Activated T-cell treated with anti-CD3 and anti-CD28 coated beads for 1 hour (primary cell): Measurements from ENCODE around the gene DEFB128.
"Not testable (repeated sequence)": the region's sequence is repeated elsewhere in the genome, so short reads cannot be mapped to it uniquely, and the experiment has no call there.

ENCODE experiments used
- DNase-seq: peaks from one replicate; pipeline ENCODE4 v3.0.0-alpha.2; 2020; ENCODE audit warnings: low read depth

DEFB128 gene

DNA sequence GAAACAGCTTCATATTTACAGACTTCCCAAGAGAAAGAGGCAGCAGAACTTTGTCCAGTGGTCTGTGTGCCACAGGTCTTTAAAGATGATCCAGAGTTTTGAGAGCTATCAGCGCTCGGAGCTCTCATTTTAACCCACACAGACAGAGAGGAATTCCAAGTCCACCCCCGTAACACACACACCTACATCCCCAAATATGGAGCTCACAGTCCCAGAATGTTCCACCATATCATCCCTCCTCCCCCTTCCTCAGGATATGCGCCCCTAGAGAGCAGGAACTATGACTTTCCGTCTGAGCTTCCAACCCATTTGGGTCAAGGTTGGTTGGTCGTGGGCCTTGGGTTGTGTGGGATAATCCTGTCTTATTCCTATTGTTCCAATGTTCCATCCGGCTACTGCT is at the start of gene DEFB128:
TSS of gene DEFB128 (minus strand) at position 101 of the 400 bp plus-strand sequence. CDS start at position 13, 88 bp downstream.
- DNase-seq: no peak

DNA sequence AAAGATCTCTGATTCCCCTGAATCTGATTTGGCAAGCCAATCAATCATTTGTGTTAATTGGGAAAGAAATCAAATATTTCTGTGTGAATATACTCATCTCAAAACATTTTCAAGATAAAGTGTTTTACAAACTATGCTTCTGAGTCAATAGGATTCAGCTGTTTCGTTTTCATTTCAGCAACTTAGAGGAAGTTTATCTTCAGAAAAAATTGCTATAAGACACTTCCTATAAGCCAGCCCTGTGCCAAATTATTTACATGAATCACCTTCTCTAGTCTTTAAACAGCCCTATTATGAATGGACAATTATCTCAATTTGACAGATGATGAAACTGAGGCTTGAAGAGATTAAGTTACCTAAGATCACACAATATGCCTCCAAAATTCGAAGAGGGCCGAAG is 48.4 kb upstream of the DEFB128 start:
- DNase-seq: no peak

DNA sequence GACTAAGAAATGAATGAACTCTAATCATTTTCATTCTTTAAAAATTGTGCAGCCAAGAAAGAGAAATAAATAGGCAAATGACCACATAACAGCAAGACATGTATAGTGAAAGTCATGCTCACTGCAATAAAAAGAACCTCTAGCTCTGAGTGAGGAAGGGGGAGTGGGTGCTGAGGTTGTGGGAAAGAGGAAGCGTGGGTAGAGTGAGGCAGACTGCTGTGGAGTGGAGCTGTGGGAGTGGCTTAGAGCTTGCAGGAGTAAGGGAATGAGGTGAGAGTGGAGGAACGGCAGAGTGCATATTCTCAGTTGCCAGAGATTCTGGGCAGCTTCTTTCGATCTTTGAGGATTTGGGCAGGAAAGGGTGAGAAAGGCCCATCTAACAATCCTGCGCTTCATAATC is 48.0 kb upstream of the DEFB128 start:
- DNase-seq: no peak

DNA sequence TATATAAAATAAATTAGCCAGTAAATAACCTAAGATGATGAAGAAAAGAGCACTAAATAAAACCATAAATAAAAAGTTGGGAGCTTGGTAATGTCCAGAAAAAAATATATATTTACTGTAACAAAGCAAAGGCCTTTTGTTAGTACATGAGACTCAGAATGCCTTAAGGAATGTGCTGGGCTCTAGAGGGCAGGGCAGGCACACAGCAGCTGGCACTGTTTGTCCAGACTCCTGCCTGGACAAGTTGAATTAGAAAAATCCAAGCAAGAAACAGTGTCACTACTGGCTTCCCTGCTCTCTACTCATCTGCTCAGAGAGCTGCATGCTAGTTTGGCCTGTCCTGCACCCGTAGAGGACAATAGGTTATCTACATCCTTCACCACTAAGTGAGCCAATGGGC is 46.4 kb upstream of the DEFB128 start:
- DNase-seq: no peak

DNA sequence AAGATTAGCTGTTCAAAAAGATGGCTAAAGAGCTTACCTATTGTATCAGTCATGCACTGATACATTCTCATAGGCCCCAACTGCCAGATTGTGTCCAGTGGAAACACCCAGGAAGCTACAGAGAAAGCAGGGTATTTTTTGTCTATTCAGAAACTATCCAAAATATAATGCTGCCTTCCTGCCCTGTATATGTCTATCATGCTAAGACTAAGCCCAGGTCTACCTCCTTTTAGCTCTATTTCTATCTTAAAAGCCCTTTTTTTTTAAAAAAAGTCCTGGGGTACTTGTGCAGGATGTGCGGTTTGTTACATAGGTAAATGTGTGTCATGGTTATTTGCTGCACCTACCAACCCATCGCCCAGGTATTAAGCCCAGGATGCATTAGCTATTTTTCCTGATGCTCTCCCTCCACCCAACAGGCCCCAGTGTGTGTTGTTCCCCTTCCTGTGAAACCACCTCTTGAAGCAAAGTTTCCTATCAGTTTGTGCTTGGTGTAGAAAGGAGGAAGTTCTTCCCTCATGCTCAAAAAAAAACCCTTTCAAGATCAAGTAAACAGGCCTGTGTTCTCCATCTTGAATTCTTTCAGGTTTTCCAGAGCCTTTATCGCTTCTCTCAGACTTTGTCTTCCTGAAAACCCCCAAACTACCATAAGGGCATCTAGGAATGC is 38.1 kb upstream of the DEFB128 start:
- DNase-seq: no peak

DNA sequence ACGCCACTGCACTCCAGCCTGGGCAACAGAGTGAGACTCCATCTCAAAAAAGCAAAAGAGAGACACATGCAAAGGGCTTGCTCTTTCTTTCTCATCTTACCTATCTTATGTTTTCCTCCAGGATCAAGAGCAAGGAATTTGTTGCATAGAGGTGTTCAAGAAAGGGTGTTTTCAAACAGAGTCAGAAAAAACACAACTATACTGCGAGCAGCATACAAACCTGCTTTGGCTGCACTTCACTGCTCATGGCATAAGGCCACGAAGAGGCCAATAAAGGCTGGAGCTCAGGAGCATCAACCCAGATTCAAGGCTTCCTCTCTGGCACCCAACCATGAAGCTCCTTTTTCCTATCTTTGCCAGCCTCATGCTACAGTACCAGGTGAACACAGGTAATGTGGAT is 37.4 kb upstream of the DEFB128 start, which contains the start of gene DEFB129:
TSS of gene DEFB129 (plus strand) at position 301 of the 400 bp plus-strand sequence. CDS start at position 332, 31 bp downstream.
- DNase-seq: no peak

DNA sequence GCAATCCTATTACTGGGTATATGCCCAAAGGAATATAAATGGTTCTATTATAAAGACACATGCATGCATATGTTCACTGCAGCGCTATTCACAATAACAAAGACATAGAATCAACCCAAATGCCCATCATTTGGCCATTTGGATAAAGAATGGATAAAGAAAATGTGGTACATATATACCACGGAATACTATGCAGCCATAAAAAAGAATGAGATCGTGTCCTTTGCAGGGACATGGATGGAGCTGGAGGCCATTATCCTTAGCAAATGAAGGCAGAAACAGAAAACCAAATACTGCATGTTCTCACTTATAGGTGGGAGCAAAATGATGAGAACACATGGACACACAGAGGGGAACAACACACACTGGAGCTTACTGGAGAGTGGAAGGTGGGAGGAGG is 36.4 kb upstream of the DEFB128 start:
- DNase-seq: not testable (repeated sequence)

DNA sequence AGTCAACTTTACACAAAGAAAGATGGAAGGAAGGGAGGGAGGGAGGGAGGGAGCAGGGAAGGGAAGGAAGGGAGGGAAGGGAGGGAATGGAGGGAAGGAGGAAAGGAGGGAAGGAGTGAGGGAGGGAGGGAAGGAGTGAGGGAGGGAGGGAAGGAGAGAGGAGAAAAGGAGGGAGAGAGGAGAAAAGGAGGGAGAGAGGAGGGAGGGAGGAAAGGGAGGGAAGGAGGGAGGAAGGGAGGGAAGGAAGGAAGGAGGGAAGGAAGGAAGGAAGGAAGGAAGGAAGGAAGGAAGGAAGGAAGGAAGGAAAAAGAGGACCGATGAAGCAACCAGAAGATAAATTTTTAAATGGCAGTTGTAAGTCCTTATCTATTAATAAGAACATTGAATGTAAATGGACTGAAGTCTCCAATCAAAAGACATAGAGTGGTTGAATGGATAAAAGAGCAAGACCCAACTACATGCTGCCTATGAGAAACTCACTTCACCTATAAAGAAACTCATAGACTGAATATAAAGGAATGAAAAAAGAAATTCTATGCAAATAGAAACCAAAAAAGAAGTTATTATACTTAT is 31.8 kb upstream of the DEFB128 start:
- DNase-seq: no peak

DNA sequence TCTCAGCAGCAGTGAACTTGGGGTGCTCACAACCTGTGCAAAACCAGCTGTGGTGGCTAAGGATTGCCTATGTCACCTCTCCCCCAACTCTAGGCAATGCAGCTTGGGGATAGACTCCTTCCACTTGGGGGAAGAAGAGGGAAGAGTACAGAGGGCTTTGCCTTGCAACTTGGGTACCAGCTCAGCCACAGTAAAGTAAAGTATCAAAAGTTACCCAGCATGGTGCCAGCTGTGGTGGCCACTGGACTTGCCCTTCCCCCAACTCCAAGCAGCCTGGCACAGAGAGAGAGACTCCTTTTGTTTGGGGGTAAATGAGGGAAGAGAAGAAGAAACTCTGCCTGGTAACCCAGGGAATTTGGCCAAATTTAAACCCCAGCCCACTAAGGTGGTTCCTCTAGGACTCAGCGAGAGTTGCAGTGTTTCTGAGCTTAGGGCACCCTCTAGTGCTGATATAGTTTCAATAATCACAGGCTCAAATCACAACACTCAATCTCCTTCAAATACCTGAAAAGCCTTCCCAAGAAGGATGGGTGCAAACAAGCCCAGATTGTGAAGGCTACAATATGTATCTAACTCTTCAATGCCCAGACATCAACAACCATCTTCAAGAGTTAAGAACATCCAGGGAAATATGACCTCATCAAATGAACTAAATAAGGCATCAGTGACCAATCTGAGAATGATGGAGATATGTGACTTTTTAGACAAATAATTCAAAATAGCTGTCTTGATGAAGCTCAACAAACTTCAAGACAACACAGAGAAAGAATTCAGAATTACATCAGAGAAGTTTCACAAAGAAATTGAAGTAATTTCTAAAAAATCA is 30.0 kb upstream of the DEFB128 start:
- no peak for DNase-seq

DNA sequence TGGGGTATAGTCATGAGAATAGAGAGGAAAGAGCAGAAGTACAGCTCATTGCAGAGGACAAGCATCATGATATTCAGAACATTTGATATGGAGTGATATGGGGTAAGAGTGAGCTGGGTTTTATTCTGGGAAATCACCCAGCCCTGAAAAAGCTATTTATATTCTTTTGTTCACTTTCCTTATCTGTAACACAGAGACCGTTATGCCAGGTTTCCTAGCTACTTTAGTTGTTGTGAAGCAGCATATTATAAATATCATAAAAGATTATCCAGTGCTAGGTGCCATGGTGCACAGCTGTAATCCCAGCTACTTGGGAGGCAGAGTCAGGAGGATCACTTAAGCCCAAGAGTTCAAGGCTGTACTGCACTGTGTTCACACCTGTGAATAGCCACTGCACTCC is 27.8 kb upstream of the DEFB128 start:
- no peak for DNase-seq

DNA sequence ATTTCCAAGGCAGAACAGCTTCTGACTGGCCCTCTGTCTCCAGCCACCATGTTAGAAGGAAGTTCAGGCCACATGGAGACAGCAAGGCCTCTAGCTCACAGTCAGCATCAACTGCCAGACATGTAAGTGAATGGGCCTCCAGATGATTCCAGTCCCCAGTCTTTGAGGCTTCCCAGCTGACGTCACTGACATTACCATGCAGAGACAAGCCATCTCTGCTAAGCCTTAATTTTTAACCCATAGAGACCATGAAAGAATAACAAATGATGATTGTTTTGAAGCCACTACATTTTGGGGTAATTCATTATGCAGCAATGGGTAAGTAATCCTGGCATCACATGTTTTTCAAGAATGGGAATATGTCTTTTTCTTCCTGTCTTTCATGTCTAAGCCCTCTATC is 26.3 kb upstream of the DEFB128 start:
- DNase-seq: no peak

DNA sequence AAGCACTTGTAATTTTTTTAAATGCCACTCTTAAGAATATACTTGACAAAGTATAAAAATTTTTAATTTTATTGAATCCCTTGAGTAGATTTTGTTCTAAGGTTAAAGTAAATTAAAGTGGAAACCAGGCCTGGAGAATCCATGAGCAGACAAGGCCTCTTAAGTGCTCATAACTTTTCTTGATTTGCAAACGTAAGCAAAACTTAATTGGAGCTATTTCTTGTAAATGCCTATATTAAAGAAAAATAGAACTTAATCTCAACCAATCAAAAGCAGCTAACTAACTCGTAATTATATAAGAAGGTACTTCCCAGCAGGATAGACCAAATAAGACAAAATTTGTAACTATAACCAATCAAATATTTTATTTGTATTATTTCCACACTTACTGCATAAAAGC is 24.9 kb upstream of the DEFB128 start:
- DNase-seq: no peak

DNA sequence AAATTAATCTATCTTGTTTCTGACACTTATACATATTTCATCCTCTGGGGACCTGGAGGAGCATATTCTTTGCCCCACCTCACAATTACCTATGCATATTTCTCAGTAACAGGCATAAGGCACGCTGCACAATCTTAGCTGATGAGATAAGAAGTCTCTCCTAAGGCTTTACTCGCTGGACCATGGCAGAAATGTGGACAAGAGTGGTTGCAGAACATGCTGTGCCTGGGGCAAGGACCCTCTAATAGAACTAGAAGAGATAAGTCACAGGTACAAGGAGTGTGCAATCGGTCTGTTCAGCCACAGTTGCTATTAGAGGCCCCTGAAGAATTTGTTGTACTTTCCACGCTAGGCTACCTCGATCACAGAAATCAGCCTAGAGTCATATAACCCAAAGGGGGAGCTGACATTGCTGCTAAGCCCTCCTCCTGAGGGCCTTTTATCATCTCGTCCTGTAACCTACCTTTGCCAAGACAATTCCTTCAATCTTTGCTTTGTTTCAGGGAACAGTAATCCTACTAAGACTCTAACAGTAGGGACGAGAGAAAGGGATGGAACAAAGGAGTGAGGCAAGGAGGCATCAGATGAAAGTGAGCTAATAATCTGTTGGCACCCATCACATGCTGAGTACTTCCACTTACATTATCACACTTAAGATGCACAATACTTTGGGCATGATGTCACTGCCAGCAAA is 21.4 kb upstream of the DEFB128 start:
- no peak for DNase-seq

DNA sequence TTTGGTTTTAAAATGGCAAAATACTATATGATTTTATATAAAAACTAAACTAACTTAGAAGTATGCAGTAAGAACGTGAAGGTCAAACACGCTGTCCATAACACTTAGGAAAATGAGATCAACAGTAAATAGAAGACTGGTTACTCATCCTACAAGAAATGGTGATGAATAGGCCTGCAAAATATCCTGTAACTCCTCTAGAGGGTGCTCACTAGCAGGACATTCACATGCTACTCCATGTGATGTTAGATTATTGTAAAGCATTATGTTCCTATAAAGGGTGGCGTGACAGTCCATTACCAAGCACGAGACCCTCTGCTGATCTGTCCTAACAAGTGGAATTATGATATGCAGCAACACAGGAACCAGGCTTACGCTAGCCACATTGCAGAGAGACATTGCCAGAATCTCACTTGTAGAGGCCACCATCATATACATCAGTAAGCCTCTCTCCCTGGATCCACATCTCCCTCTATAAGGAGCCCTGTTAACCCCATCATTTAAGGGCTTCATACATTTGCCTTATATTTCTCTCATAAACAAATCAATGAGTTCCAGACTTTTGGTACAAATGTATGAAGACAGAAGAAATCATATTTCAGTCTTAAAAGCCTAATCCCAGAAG is 19.5 kb upstream of the DEFB128 start:
- no peak for DNase-seq

DNA sequence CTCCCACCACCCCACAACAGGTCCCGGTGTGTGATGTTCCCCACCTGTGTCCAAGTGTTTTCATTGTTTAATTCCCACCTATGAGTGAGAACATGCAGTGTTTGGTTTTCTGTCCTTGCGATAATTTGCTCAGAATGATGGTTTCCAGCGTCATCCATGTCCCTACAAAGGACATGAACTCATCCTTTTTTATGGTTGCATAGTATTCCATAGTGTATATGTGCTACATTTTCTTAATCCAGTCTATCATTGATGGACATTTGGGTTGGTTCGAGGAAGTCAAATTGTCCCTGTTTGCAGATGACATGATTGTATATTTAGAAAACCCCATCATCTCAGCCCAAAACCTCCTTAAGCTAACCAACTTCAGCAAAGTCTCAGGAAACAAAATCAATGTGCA is 14.1 kb upstream of the DEFB128 start:
- not testable (repeated sequence) for DNase-seq

DNA sequence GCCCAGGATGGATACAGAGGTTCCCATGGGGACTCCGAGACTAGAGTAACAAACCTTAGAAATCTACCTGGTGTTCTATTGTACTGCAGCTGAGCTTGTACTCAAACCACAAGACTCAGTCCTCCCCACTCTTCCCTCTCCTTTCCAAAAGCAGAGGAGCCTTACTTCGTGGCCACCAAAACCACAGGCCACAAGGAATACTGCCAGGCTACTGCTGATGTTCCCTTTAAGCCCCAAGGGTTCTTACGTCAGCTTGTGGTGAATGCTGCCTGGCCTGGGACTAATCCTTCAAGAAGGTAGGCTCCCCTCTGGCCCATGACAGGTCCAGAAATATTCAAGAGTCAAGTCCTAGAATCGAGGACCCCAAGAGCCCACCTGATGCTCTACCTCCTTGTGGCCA is 10.5 kb upstream of the DEFB128 start:
- DNase-seq: no peak

DNA sequence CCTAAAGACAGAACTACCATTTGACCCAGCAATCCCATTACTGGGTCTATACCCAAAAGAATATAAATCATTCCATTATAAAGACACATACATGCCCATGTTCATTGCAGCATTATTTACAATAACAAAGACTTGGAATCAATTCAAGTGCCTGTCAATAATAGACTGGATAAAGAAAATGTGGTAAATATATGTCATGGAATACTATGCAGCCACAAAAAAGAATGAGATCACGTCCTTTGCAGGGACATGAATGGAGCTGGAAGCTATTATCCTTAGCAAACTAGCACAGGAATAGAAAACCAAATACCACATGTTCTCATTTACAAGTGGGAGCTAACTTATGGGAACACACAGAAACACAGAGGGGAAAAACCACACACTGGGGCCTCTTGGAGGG is 8.7 kb upstream of the DEFB128 start:
- no peak for DNase-seq

DNA sequence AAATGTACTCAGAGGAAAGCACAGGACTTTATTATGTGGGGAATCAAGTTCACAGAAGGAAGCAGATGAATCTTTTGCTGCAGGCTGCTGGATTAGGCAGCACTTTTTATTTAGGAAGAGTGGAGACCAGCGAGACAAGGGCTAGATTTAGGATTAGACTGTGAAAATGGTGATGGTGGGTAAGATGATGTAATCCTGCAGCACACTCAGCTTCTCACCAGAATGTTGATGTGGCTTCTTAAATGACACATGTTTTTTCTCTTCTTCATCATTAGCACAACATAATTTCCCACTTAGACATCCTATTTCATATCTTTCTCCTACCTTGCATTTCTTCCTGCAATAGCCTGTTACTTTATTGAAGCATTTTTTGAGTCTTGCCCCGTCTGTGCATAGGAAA is 1.8 kb downstream of the DEFB128 start:
- no peak for DNase-seq

DNA sequence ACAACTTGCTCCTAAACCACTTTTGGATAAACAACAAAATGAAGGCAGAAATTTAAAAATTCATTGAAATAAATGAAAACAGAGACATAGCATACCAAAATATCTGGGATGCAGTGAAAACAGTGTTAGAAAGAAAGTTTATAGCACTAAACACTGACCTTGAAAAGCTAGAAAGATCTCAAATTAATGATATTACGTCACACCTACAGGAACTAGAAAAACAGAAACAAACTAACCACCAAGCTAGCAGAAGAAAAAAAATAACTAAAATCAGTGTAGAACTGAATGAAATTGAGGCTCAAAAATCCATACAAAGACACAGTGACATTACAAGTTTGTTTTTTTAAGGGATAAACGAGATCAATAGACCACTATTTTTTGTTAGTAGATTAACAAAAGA is 5.2 kb downstream of the DEFB128 start:
- no peak for DNase-seq

DNA sequence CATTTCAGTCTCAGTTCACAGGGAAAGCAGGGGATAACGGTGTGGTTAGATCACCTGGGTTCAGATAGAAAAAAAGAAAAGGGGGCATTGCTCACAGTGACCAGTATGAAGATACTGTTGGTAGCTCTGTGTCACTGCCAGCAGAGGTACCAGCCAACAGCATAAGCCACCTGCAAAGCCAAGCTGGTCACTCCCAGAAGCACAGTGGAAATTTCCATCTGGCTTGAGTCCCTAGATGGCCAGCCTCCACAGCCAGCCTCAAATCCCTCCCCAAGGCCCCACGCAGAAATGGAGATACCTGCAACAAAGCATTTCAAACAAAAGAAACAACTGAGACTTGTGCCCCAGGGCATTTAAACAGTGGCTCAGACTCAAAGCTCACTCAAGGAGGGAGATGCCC is 20.6 kb downstream of the DEFB128 start:
- no peak for DNase-seq

DNA sequence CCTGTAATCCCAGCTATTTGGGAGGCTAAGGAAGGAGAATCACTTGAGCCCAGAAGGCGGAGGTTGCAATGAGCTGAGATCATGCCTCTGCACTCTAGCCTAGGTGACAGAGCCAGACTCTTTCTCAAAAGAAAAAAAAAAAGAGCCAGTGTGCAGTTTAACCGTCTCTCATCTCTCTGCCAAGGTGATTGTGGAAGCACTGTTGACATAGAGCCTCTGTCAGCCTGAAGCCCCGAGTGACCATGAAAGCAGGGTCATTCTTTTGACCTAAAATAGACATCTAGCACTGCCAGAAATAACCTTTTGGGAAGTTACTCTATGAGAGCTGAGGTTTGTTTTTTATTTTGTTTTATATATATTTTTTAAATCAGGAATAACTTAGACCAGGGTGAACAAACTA is 24.9 kb downstream of the DEFB128 start:
- DNase-seq: no peak

DNA sequence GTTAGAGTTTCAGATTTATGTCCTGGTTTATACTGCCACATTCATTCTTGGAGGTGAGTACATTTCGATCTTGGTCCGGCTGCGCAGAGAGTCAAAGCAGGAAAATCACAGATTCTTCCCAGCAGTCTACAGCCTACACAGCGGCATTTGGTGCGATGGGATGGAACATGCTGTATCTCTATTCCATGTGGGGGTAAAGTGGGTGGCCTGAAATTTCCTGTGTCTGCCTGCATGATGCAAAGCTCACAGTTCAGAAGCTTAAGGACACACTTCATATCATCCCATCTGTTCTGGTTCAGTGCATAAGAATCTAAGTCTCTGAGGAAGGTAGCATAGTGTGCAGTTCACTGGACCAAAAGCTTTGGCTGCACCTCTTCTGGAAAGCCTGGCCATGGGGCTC is 32.4 kb downstream of the DEFB128 start, which contains the start of gene DEFB127:
TSS of gene DEFB127 (plus strand) at position 301 of the 400 bp plus-strand sequence. CDS start at position 392, 91 bp downstream.
- no peak for DNase-seq
